ENCODE data around the gene SYT9. TPM values are rescaled to one million over a fixed set of nuclear protein-coding genes. Genes with fewer than 3 reads are reported as not detected.
"Not testable (repeated sequence)": the region's sequence is repeated elsewhere in the genome, so short reads cannot be mapped to it uniquely, and the experiment has no call there.

SYT9 gene
- total and polyA plus RNA-seq, 2 donors (not counting 3 experiments of a cell fraction or from before 2014, with no cell fraction given): 0.23 TPM; not detected in 1

DNA sequence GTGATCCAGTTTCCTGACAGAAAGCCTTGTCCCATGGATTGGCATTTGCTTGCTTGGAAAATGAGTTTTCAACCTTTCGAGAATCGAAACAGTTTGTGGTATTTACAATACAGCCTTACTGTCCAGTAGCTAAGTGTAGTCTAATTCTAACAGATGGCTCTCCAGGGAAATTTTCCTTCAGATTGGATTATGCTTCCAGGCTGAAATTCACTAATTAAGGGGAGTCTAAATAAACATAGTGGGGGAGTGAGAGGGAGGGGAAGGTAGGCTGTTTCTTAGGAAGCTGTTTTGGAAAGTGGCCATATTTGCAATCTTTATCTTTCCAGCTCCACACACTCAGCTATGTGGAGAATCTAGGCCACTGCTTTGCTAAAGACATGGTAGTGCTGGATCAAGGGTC, 81.3 kb downstream of the SYT9 start:
- no peak for FAIRE-seq
- dilution Hi-C loops (cut with MboI; ENCODE audit: extremely low pct_ligation_motif_present, low sequenced_read_pairs) (no loop called here), intact Hi-C loops (cut with micrococcal nuclease) (no loop called here)
- Histone ChIP-seq H3K27ac (ENCODE audit: insufficient read depth, low read depth, low read length) (no peak overlapping the region), H3K9me3 (replicated peaks; ENCODE audit: control insufficient read depth, insufficient read depth, low read length) (no peaks in the 10 kb centered on the region), H2AFZ (ENCODE audit: low read depth, low read length) (no peak overlapping the region), H3K4me3 (replicated peaks in 1 of 3; ENCODE audit: insufficient read depth in 1 of 3, low read depth in 1 of 3, low read length in 3 of 3) (no peak overlapping the region), H3K9me1 (replicated peaks; ENCODE audit: control insufficient read depth, extremely low read depth, insufficient read depth, low read length) (no peaks in the 10 kb centered on the region), H3K4me2 (ENCODE audit: insufficient read depth, low read length) (no peak overlapping the region), H4K20me1 (replicated peaks; ENCODE audit: control insufficient read depth, extremely low read depth, insufficient read depth, low read length) (no peaks in the 10 kb centered on the region), H3K27me3 (ENCODE audit: control insufficient read depth in 2 of 2, insufficient read depth in 2 of 2, low read length in 2 of 2) (no peaks in the 10 kb centered on the region), H3K36me3 (ENCODE audit: control insufficient read depth in 2 of 2, extremely low read depth in 1 of 2, insufficient read depth in 2 of 2, low read length in 2 of 2) (no peaks in the 10 kb centered on the region), H3K9ac (replicated peaks; ENCODE audit: extremely low read depth, insufficient read depth, low read length) (no peak overlapping the region), H3K4me1 (ENCODE audit: control insufficient read depth, extremely low read depth, insufficient read depth, low read length) (no peaks in the 10 kb centered on the region), H3K79me2 (ENCODE audit: control insufficient read depth, insufficient read depth, low read length) (no peaks in the 10 kb centered on the region)
- ChIA-PET POLR2A (no interaction called here), CTCF (interaction anchor here (0.6 to 1.6 kb wide), 2 partner anchors 20 to 55 kb away, joined by 3 to 4 read pairs; no protein-coding TSS in a partner anchor)
- no peak for DNase-seq (ENCODE audit: low read depth, low spot score)
- BruUV-seq (replicated peaks): no TSS peak
- TF ChIP-seq FOS (IDR thresholded peaks at IDR 0.05; ENCODE audit: borderline replicate concordance, insufficient read depth, low read length): no peak
- TF ChIP-seq POLR2AphosphoS5 (IDR thresholded peaks at IDR 0.05; ENCODE audit: insufficient read depth, low read depth, low read length): no peak
- TF ChIP-seq, protein P1, sequence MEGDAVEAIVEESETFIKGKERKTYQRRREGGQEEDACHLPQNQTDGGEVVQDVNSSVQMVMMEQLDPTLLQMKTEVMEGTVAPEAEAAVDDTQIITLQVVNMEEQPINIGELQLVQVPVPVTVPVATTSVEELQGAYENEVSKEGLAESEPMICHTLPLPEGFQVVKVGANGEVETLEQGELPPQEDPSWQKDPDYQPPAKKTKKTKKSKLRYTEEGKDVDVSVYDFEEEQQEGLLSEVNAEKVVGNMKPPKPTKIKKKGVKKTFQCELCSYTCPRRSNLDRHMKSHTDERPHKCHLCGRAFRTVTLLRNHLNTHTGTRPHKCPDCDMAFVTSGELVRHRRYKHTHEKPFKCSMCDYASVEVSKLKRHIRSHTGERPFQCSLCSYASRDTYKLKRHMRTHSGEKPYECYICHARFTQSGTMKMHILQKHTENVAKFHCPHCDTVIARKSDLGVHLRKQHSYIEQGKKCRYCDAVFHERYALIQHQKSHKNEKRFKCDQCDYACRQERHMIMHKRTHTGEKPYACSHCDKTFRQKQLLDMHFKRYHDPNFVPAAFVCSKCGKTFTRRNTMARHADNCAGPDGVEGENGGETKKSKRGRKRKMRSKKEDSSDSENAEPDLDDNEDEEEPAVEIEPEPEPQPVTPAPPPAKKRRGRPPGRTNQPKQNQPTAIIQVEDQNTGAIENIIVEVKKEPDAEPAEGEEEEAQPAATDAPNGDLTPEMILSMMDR (IDR thresholded peaks at IDR 0.05; ENCODE audit: extremely low read depth in 1 of 2, insufficient read depth in 1 of 2, low read depth in 1 of 2, low read length in 2 of 2): no peak
- TF ChIP-seq, protein P2, sequence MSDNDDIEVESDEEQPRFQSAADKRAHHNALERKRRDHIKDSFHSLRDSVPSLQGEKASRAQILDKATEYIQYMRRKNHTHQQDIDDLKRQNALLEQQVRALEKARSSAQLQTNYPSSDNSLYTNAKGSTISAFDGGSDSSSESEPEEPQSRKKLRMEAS (IDR thresholded peaks at IDR 0.05; ENCODE audit: insufficient read depth, insufficient read length): no peak
- TF ChIP-seq GATA2 (IDR thresholded peaks at IDR 0.05; ENCODE audit: insufficient read depth, insufficient read length, low read depth, low read length): no peak
- no peak for TF ChIP-seq MYC (IDR thresholded peaks at IDR 0.05; ENCODE audit: low read depth, low read length)
- TF ChIP-seq JUN (IDR thresholded peaks at IDR 0.05; ENCODE audit: borderline replicate concordance, insufficient read depth, insufficient read length, low read depth): no peak
- no peak for TF ChIP-seq POLR2A (IDR thresholded peaks at IDR 0.05; ENCODE audit: low read depth, low read length)
- TF ChIP-seq EZH2 (IDR thresholded peaks at IDR 0.05; ENCODE audit: borderline replicate concordance, low read depth, low read length, severe bottlenecking): no peak

DNA sequence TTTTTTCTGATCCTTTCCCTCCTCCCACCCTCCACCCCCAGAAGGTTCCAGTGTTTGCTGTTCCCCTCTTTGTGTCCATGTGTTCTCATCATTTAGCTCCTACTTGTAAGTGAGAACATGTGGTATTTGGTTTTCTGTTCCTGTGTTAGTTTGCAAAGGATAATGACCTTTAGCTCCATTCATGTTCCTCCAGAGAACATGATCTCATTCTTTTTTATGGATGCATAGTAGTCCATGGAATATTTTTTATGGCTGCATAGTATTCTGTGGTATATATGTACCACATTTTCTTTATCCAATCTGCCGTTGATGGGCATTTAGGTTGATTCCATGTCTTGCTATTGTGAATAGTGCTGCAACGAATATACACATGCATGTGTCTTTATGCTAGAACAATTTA, 83.7 kb downstream of the SYT9 start:
- DNase-seq (ENCODE audit: low read depth, low spot score); dilution Hi-C loops (cut with MboI; ENCODE audit: extremely low pct_ligation_motif_present, low sequenced_read_pairs); H3K27me3 ChIP-seq (ENCODE audit: control insufficient read depth in 2 of 2, insufficient read depth in 2 of 2, low read length in 2 of 2); POLR2A ChIA-PET; H3K9me3 ChIP-seq (replicated peaks; ENCODE audit: control insufficient read depth, insufficient read depth, low read length); H4K20me1 ChIP-seq (replicated peaks; ENCODE audit: control insufficient read depth, extremely low read depth, insufficient read depth, low read length); H3K4me3 ChIP-seq (replicated peaks in 1 of 3; ENCODE audit: insufficient read depth in 1 of 3, low read depth in 1 of 3, low read length in 3 of 3); H3K9me1 ChIP-seq (replicated peaks; ENCODE audit: control insufficient read depth, extremely low read depth, insufficient read depth, low read length); intact Hi-C loops (cut with micrococcal nuclease); BruUV-seq (replicated peaks); H3K36me3 ChIP-seq (ENCODE audit: control insufficient read depth in 2 of 2, extremely low read depth in 1 of 2, insufficient read depth in 2 of 2, low read length in 2 of 2); FAIRE-seq; H3K27ac ChIP-seq (ENCODE audit: insufficient read depth, low read depth, low read length); H3K4me2 ChIP-seq (ENCODE audit: insufficient read depth, low read length); CTCF ChIA-PET; H3K9ac ChIP-seq (replicated peaks; ENCODE audit: extremely low read depth, insufficient read depth, low read length); H3K79me2 ChIP-seq (ENCODE audit: control insufficient read depth, insufficient read depth, low read length); H2AFZ ChIP-seq (ENCODE audit: low read depth, low read length); H3K4me1 ChIP-seq (ENCODE audit: control insufficient read depth, extremely low read depth, insufficient read depth, low read length): not testable (repeated sequence)

Measured in endothelial cell of umbilical vein (primary cell).